ENCODE results near the gene TMEM63A.

TMEM63A gene

DNA sequence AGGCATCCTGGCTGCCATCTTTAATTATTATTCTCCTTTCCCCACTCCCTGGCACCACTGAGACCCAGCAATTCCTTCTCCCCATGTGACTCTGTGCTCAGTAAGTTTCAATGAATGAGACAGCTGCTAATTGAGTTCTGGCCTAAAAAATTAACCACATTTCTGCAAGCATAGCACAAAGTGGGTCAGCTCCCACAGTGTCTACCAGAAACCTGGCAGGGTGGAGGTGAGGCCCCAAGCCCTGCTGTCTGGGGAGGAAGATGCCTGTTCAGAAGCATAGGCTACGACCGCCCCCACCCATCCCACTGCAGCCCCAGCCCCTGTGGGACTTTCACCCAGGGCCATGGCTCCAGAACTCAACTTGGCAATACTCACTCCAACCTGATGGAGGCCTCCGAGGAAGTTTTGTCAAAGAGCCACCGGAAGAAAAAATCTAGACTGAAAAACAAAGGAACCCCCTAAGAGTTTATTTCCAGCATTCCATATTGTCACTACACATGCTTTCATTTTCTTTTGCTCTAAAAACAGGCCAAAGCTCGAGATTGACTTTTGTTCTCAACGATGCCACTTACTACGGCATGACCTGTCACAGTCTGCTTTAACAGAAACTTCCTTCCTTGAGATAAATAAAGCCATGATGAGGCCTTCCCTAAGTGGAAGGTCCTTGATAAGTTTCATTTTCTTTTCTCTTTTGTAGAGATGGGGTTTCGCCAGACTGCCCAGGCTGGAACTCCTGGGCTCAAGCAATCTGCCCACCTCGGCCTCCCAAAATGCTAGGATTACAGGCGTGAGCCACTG lies 26.5 kb downstream of the TMEM63A start:
- TF ChIP-seq GATA3 (IDR thresholded peaks at IDR 0.05; ENCODE audit: low read depth, low read length): no peak
- no peak for TF ChIP-seq GATA2 (IDR thresholded peaks at IDR 0.05; ENCODE audit: low read depth, low read length)

DNA sequence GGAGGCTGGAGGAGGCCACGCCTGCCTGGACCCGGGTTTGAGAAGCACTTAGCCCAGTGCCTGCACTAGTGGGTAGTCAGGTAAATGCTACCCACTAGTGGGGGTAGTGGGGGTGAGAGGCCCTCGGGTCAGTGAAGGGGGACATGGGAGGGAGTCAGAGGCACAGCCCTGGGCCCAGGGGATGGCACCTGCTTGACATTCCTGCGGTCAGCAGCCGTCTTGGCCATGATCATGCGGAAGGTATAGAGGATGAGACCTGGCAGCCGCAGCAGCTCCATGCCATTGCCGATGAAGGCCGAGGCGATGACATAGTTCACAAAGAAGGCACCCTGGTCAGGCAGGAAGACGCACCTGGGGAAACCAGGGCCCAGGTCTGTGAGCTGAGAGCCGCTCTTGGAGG lies 28.7 kb downstream of the TMEM63A start:
- TF ChIP-seq GATA3 (IDR thresholded peaks at IDR 0.05; ENCODE audit: low read depth, low read length) (no peak), GATA2 (IDR thresholded peaks at IDR 0.05; ENCODE audit: low read depth, low read length) (no peak)

GRCh38 chr1:225852413-225853124 lies 29.6 kb downstream of the TMEM63A start:
- TF ChIP-seq GATA3 (IDR thresholded peaks at IDR 0.05; ENCODE audit: low read depth, low read length): no peak
- no peak for TF ChIP-seq GATA2 (IDR thresholded peaks at IDR 0.05; ENCODE audit: low read depth, low read length)

- TF ChIP-seq GATA3 (IDR thresholded peaks at IDR 0.05; ENCODE audit: low read depth, low read length) (no peak), GATA2 (IDR thresholded peaks at IDR 0.05; ENCODE audit: low read depth, low read length) (no peak)
Observed at GRCh38 chr1:225851805-225852204, 30.4 kb downstream of the TMEM63A start.

DNA sequence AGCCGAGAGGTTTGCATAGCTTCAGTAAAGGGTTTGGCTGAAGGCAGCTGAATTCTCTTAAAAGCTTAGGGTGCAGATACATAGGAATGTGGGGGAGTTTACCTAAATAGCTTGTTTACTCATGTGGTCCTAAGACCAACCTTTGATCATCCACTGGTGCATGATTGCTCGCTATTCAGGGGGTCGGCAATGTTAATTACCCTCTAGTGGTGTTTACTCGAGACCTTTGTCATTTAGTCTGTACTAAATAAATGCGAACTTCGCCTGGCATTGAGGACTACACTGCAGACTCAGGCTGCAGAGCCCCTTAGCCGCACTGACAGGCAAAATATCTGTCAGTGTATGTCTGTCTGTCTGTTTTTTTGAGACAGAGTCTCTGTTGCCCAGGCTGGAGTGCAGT lies 31.8 kb downstream of the TMEM63A start:
- TF ChIP-seq GATA3 (IDR thresholded peaks at IDR 0.05; ENCODE audit: low read depth, low read length): no peak
- TF ChIP-seq GATA2 (IDR thresholded peaks at IDR 0.05; ENCODE audit: low read depth, low read length): no peak

DNA sequence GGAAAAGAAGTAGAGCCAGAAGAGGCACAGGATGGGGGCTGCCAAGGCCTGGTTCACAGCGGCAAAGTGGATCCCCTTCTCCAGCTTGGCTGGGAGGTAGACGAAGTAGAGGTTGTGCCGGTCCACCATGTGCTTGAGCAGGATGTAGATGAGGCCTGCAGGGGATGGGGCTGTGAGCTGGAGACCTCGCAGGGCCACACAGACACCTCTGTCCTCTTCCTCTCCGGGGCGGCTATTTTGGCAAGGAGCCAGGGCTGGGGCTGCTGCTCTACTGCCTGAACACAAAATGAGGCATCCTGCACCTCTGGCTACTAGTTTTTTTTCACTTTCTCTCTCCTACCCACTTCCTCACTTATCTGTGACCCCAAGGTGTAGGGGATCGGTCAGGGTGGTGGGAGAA lies 32.3 kb downstream of the TMEM63A start:
- no peak for TF ChIP-seq GATA2 (IDR thresholded peaks at IDR 0.05; ENCODE audit: low read depth, low read length)
- no peak for TF ChIP-seq GATA3 (IDR thresholded peaks at IDR 0.05; ENCODE audit: low read depth, low read length)

DNA sequence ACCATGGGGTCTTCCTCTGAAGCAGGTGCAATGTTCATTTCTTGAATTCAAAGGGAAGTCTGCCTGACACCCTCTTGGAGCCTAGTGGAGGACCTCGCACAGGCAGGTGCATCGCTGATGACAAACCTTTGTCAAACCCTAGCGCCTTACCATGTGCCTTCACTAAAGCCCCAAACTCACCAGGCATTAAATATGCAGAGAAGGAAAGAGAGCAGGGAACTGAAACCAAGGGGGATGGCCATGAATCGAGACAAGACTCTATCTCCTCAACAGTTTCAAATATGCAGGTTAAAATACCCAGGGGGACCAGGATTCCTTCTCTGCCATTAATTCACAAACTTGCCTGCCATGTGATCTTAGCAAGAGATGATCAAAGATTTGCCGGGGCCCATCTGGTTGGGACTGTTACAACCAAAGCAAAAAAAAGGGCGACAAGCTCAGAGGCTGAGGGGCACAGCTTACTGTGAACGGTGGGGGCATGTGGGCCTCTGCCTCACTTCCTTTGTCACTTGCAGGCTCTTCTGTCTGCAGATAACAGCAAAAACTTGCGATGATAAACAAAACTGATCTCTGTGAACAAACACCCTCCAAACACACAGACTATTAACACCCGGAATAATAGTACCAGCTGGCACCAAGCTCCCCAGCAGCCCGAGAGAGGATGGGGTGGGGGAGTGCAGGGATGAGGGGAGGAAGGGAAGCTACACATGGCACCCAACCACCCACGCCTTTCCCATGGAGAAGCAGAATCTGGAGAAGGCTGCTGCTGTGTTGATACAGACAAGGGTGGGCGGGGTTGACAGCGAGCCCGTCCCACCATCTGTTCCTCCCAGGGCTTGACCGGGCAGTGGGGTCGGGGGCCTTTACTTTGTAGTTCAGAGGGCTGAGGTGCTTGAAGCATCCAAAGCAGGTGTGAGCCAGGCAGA lies 33.9 kb downstream of the TMEM63A start:
- no peak for TF ChIP-seq GATA3 (IDR thresholded peaks at IDR 0.05; ENCODE audit: low read depth, low read length)

DNA sequence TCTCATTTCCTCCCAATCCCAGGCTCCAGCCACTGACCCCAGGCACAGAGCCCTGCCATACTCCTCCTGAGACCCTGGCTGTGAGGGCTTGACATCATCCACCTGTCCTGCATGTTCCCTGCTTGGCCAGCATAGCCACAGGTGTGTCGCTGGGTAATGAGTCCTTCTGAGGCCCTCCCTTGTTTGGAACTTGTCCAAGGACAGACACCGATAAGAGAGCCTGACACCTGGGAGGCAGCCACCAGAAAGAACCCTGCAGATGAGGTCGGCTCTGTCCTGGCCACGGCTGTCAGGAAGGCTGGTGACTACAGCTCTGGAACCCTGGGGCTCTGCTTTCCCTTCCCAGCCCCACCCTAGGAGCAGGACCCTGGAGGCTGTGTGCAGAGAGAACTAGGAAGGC lies 34.6 kb downstream of the TMEM63A start:
- TF ChIP-seq GATA3 (IDR thresholded peaks at IDR 0.05; ENCODE audit: low read depth, low read length): no peak
- no peak for TF ChIP-seq GATA2 (IDR thresholded peaks at IDR 0.05; ENCODE audit: low read depth, low read length)

DNA sequence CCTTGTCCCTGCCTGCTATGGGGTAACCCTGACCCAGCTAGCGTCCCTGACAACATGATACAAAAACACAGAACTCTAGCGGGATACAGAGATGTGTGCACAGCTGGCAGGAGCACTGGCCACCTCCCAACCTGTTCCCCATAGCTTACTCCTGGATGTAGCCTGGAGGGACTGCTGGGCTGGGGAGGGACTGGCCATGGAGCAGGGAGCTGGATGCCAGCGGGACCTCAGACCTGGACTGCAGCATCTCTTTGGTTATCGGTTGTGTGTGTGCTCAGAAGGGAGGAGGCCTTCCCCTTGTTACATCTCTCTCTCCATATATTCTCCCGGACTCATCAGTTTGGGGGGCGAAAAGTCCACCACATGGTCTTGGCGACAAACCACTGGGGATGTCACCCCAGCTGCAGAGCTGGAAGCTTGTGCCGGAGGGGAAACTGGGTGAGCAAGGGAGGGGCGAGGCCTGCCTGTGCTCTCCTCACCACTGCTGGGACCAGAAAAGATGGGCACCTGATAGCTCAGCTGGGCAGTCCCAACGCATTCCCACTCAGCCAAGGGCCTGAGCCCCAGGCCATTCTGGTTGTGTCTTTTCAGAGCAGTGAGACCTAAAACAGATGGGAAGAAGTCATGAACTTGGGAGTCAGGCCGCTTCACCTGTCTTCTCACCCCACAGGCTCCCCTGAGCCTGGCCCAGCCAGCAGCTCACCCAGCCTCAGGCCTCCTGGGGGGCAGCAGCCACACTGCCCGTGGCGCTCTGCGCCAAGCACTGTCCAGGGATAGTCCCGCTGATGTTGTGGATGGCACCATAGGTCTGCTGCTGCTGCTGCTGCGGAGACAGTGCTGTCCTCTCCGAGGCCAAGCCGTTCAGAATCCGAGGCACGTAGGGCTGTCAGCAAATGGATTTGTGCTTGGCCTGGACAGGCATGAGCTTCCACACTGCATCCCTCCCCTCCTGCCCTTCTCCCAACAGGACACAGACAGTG lies 35.6 kb downstream of the TMEM63A start:
- TF ChIP-seq GATA3 (IDR thresholded peaks at IDR 0.05; ENCODE audit: low read depth, low read length) (no peak), GATA2 (IDR thresholded peaks at IDR 0.05; ENCODE audit: low read depth, low read length) (no peak)

DNA sequence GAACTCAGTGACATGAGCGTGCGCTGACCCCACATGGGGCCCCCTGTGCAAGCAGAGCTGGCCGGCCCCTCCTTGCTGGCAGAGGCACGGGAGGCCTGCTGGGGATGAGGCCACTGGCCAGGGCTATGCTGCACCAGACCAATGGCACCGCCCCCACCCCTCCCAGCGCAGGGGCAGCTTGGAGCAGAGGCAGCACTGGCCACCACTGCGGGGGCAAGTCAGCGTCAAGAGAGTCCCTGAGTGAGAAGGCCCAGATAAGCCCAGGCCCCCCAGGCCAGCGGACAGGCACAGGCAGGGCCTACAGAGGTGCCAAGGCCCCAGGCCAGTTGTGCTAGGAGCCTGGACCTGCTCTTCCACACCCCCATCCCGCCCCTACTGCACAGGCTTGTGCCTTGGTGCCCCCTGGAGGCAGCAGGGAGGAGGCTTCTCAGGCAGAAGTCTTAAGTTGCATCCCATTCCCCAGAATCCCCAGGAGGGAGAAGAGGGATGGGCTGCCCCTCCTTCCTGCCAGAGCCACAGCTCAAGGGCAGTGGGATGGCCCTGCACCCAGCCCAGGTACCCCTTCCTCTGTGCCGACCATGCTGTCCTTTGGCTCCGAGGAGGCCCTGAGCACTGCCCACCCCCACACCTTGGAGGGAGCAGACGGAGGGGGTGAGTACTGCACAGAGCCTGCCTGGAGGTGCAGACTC lies 36.5 kb downstream of the TMEM63A start:
- 0 out of 2 replicates have a peak, but pooled peaks have one; percentile 8 for TF ChIP-seq GATA2 (IDR thresholded peaks at IDR 0.05; ENCODE audit: low read depth, low read length)
- no peak for TF ChIP-seq GATA3 (IDR thresholded peaks at IDR 0.05; ENCODE audit: low read depth, low read length)

DNA sequence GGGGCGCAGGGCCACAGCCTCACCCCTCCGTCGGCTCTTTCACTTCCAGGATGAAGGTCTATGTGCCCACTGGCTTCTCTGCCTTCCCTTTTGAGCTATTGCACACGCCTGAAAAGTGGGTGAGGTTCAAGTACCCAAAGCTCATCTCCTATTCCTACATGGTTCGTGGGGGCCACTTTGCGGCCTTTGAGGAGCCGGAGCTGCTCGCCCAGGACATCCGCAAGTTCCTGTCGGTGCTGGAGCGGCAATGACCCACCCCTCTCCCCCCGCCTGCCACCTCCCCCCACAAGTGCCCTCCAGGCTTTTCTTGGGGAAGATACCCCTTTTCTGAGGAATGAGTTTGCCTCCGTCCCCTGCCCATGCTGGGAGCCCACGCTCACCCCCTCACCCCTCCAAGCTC lies 37.1 kb downstream of the TMEM63A start:
- TF ChIP-seq GATA3 (IDR thresholded peaks at IDR 0.05; ENCODE audit: low read depth, low read length) (no peak), GATA2 (IDR thresholded peaks at IDR 0.05; ENCODE audit: low read depth, low read length) (no peak)

DNA sequence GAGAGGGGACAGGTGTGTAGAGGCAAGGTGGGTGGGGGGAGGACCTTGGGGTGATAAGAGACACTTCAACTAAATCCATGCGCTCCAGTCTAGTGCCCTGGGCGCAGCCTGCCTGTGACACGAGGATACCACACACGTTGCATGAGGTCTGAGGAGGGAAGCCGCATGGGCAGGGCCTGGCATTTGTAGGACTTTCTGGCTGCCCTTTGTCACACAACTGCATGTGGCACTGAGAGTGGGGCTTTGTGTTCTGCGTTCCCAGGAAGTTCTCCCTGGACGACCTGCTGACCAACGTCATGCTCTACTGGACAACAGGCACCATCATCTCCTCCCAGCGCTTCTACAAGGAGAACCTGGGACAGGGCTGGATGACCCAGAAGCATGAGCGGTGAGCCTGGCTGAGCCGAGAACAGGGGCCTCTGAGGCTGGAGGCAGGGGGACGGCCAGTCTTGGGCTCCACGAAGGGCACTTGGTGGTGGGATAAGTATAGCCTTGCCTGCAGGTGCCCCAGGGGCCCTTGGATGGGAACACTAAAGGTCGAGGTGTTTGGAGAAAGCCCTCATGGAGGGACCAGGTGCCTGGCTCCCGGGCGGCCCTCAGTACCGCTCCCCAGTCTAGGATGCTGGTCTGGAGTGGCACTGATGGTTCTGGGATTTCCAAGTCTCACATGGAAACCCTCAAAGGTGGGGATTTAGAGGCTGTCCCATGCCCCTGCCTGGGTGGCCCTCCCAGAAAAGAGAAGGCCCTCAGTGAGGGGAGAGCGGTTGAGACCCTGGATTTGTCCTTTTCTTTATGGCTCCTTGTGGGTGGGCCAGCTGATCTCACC lies 37.7 kb downstream of the TMEM63A start:
- TF ChIP-seq GATA2 (IDR thresholded peaks at IDR 0.05; ENCODE audit: low read depth, low read length) (no peak), GATA3 (IDR thresholded peaks at IDR 0.05; ENCODE audit: low read depth, low read length) (no peak)
